GM19193 (cell line): ENCODE measurements around the gene RBFOX2.

ENCODE experiments used
- POLR2A ChIP-seq: IDR thresholded peaks from 4 replicates; pipeline ENCODE4 v1.6.1; 2011; ENCODE audit not compliant: insufficient read depth, insufficient read length; ENCODE audit errors: extremely low read depth

RBFOX2 gene

GRCh38 chr22:35862697-35863096 lies 165.9 kb downstream of the RBFOX2 start:
- no peak for TF ChIP-seq POLR2A

GRCh38 chr22:35861451-35861850 lies 167.2 kb downstream of the RBFOX2 start:
- no peak for TF ChIP-seq POLR2A

GRCh38 chr22:35860837-35861236 lies 167.8 kb downstream of the RBFOX2 start:
- no peak for TF ChIP-seq POLR2A

- TF ChIP-seq POLR2A: no peak
These were observed 168.4 kb downstream of the RBFOX2 start for GRCh38 chr22:35860087-35860733.

- no peak for TF ChIP-seq POLR2A
These were observed 174.3 kb downstream of the RBFOX2 start for GRCh38 chr22:35854334-35854733.

GRCh38 chr22:35852076-35852475 lies 176.5 kb downstream of the RBFOX2 start:
- TF ChIP-seq POLR2A: no peak

GRCh38 chr22:35850831-35851230 lies 177.8 kb downstream of the RBFOX2 start:
- TF ChIP-seq POLR2A: no peak

GRCh38 chr22:35846804-35847203 lies 181.8 kb downstream of the RBFOX2 start:
- no peak for TF ChIP-seq POLR2A

- TF ChIP-seq POLR2A: no peak
These were observed 183.7 kb downstream of the RBFOX2 start for GRCh38 chr22:35844886-35845285.

- TF ChIP-seq POLR2A: no peak
These were observed 185.7 kb downstream of the RBFOX2 start for GRCh38 chr22:35842954-35843353.

- TF ChIP-seq POLR2A: no peak
These were observed 186.1 kb downstream of the RBFOX2 start for GRCh38 chr22:35842519-35842913.

- no peak for TF ChIP-seq POLR2A
These were observed 186.6 kb downstream of the RBFOX2 start for GRCh38 chr22:35841907-35842518.

GRCh38 chr22:35840302-35840739 lies 188.3 kb downstream of the RBFOX2 start:
- TF ChIP-seq POLR2A: no peak

GRCh38 chr22:35839841-35840301 lies 188.8 kb downstream of the RBFOX2 start:
- no peak for TF ChIP-seq POLR2A

GRCh38 chr22:35838855-35839576 lies 189.6 kb downstream of the RBFOX2 start:
- no peak for TF ChIP-seq POLR2A
